ENCODE measurements around the gene ARRB1. TPM values are rescaled to one million over a fixed set of nuclear protein-coding genes. Genes with fewer than 3 reads are reported as not detected.

Gene ARRB1
- total RNA-seq, 1 experiment from 2014 or later = 90.1 TPM

GRCh38 chr11:75289919-75290318 is 61.5 kb downstream of the ARRB1 start (continued):
- TF ChIP-seq, protein P1, sequence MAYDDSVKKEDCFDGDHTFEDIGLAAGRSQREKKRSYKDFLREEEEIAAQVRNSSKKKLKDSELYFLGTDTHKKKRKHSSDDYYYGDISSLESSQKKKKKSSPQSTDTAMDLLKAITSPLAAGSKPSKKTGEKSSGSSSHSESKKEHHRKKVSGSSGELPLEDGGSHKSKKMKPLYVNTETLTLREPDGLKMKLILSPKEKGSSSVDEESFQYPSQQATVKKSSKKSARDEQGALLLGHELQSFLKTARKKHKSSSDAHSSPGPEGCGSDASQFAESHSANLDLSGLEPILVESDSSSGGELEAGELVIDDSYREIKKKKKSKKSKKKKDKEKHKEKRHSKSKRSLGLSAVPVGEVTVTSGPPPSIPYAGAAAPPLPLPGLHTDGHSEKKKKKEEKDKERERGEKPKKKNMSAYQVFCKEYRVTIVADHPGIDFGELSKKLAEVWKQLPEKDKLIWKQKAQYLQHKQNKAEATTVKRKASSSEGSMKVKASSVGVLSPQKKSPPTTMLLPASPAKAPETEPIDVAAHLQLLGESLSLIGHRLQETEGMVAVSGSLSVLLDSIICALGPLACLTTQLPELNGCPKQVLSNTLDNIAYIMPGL (CRISPR knock-in tag; IDR thresholded peaks at IDR 0.05) = no peak
- TF ChIP-seq ZNF138 (CRISPR knock-in tag; conservative IDR thresholded peaks at IDR 0.05) = no peak
- no peak for TF ChIP-seq GTF2I (CRISPR knock-in tag; conservative IDR thresholded peaks at IDR 0.05)
- TF ChIP-seq, protein P2, sequence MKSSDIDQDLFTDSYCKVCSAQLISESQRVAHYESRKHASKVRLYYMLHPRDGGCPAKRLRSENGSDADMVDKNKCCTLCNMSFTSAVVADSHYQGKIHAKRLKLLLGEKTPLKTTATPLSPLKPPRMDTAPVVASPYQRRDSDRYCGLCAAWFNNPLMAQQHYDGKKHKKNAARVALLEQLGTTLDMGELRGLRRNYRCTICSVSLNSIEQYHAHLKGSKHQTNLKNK (CRISPR knock-in tag; IDR thresholded peaks at IDR 0.05) = no peak
- TF ChIP-seq ATF3 (CRISPR knock-in tag; conservative IDR thresholded peaks at IDR 0.05) = no peak
- TF ChIP-seq ERG (CRISPR knock-in tag; IDR thresholded peaks at IDR 0.05) = no peak
- TF ChIP-seq, protein P3, sequence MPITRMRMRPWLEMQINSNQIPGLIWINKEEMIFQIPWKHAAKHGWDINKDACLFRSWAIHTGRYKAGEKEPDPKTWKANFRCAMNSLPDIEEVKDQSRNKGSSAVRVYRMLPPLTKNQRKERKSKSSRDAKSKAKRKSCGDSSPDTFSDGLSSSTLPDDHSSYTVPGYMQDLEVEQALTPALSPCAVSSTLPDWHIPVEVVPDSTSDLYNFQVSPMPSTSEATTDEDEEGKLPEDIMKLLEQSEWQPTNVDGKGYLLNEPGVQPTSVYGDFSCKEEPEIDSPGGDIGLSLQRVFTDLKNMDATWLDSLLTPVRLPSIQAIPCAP (CRISPR knock-in tag; IDR thresholded peaks at IDR 0.05) = no peak
- no peak for TF ChIP-seq JAZF1 (CRISPR knock-in tag; IDR thresholded peaks at IDR 0.05)
- TF ChIP-seq NFYB (CRISPR knock-in tag; conservative IDR thresholded peaks at IDR 0.05; ENCODE audit: low read depth) = no peak
- TF ChIP-seq, protein P4, sequence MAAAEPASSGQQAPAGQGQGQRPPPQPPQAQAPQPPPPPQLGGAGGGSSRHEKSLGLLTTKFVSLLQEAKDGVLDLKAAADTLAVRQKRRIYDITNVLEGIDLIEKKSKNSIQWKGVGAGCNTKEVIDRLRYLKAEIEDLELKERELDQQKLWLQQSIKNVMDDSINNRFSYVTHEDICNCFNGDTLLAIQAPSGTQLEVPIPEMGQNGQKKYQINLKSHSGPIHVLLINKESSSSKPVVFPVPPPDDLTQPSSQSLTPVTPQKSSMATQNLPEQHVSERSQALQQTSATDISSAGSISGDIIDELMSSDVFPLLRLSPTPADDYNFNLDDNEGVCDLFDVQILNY (CRISPR knock-in tag; IDR thresholded peaks at IDR 0.05) = no peak
- TF ChIP-seq TEAD4 (CRISPR knock-in tag; IDR thresholded peaks at IDR 0.05) = no peak

DNA sequence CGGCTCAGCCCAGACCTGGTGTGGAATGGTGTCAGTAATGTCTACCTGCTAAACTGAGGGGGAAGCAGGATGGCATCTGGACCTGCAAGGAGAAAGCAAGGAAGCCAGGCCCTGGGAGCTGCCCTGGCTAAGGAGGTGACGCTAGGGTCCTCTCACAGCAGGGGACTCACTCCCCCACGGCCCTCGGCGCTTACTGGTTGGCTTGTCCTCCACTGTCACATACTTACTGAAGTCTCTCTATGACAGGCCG is 62.0 kb downstream of the ARRB1 start:
- Mint-ChIP-seq H3K4me3 (no peak overlapping the region), H3K27me3 (ENCODE audit: low read depth) (no peaks in the 10 kb centered on the region), H3K36me3 (peaks cover 13% of the 10 kb centered on the region), H3K9me3 (no peaks in the 10 kb centered on the region), H3K4me1 (peaks cover 29% of the 10 kb centered on the region), H3K27ac (no peak overlapping the region)
- POLR2A ChIA-PET = no interaction called here
- TF ChIP-seq ETV6 (CRISPR knock-in tag; IDR thresholded peaks at IDR 0.05) = no peak
- no peak for TF ChIP-seq SOX15 (CRISPR knock-in tag; IDR thresholded peaks at IDR 0.05)
- TF ChIP-seq OVOL2 (CRISPR knock-in tag; IDR thresholded peaks at IDR 0.05; ENCODE audit: borderline replicate concordance) = no peak
- no peak for TF ChIP-seq ZSCAN18 (CRISPR knock-in tag; IDR thresholded peaks at IDR 0.05)
- TF ChIP-seq, protein P1 (CRISPR knock-in tag; IDR thresholded peaks at IDR 0.05) = no peak
- TF ChIP-seq, protein P5, sequence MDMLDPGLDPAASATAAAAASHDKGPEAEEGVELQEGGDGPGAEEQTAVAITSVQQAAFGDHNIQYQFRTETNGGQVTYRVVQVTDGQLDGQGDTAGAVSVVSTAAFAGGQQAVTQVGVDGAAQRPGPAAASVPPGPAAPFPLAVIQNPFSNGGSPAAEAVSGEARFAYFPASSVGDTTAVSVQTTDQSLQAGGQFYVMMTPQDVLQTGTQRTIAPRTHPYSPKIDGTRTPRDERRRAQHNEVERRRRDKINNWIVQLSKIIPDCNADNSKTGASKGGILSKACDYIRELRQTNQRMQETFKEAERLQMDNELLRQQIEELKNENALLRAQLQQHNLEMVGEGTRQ (CRISPR knock-in tag; IDR thresholded peaks at IDR 0.05) = no peak
- no peak for TF ChIP-seq EMX1 (CRISPR knock-in tag; IDR thresholded peaks at IDR 0.05)
- TF ChIP-seq ELF4 (CRISPR knock-in tag; IDR thresholded peaks at IDR 0.05; ENCODE audit: low read depth) = no peak
- TF ChIP-seq, protein P6, sequence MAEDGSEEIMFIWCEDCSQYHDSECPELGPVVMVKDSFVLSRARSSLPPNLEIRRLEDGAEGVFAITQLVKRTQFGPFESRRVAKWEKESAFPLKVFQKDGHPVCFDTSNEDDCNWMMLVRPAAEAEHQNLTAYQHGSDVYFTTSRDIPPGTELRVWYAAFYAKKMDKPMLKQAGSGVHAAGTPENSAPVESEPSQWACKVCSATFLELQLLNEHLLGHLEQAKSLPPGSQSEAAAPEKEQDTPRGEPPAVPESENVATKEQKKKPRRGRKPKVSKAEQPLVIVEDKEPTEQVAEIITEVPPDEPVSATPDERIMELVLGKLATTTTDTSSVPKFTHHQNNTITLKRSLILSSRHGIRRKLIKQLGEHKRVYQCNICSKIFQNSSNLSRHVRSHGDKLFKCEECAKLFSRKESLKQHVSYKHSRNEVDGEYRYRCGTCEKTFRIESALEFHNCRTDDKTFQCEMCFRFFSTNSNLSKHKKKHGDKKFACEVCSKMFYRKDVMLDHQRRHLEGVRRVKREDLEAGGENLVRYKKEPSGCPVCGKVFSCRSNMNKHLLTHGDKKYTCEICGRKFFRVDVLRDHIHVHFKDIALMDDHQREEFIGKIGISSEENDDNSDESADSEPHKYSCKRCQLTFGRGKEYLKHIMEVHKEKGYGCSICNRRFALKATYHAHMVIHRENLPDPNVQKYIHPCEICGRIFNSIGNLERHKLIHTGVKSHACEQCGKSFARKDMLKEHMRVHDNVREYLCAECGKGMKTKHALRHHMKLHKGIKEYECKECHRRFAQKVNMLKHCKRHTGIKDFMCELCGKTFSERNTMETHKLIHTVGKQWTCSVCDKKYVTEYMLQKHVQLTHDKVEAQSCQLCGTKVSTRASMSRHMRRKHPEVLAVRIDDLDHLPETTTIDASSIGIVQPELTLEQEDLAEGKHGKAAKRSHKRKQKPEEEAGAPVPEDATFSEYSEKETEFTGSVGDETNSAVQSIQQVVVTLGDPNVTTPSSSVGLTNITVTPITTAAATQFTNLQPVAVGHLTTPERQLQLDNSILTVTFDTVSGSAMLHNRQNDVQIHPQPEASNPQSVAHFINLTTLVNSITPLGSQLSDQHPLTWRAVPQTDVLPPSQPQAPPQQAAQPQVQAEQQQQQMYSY (CRISPR knock-in tag; IDR thresholded peaks at IDR 0.05) = no peak
- ATAC-seq (no peak), DNase-seq (ENCODE audit: low spot score) (no peak)
- CTCF ChIA-PET = interaction anchor here (0.6 to 4.8 kb wide), 7 partner anchors 10 to 149 kb away, joined by 3 to 25 read pairs (median 3); no protein-coding TSS in a partner anchor
